ENCODE data around the gene RPL13A.

Gene RPL13A

DNA sequence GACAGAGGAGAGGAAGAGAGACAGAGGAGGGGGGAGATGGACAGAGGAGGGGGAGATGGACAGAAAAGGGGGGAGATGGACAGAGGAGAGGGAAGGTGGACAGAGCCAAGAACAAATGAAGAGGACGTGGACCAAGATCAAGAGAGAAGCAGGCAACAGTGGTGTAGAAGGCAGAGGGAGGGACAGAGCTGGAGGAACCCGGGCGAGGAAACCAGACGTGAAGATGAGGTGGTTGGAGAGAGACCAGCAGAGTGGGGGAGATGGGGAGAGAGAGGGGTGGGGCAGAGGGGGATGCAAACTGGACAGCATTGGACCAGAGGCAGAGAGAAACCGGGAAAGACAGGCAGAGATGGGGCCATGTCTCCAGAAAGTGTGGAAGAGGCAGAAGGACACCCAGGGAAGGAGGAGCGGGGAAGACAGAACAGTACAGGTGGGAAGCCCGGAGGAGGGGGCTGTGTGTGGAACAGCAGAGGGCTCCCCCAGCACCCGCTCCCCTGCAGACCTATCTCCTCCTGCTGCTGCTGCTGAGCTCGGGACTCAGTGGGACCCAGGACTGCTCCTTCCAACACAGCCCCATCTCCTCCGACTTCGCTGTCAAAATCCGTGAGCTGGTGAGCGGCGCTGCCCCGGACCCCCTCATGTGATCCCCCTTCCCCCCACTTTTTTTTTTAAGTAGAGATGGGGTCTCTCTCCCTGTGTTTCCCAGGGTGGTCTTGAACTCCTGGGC lies 12.1 kb upstream of the RPL13A start:
- POLR2A ChIA-PET, result no interaction called here
- TF ChIP-seq, protein P1, sequence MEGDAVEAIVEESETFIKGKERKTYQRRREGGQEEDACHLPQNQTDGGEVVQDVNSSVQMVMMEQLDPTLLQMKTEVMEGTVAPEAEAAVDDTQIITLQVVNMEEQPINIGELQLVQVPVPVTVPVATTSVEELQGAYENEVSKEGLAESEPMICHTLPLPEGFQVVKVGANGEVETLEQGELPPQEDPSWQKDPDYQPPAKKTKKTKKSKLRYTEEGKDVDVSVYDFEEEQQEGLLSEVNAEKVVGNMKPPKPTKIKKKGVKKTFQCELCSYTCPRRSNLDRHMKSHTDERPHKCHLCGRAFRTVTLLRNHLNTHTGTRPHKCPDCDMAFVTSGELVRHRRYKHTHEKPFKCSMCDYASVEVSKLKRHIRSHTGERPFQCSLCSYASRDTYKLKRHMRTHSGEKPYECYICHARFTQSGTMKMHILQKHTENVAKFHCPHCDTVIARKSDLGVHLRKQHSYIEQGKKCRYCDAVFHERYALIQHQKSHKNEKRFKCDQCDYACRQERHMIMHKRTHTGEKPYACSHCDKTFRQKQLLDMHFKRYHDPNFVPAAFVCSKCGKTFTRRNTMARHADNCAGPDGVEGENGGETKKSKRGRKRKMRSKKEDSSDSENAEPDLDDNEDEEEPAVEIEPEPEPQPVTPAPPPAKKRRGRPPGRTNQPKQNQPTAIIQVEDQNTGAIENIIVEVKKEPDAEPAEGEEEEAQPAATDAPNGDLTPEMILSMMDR (IDR thresholded peaks at IDR 0.05; ENCODE audit: insufficient read depth, low read length, missing control alignments), result no peak
- H3K4me3 ChIP-seq (ENCODE audit: low read depth, low read length), result peak overlapping the region; percentile 75

DNA sequence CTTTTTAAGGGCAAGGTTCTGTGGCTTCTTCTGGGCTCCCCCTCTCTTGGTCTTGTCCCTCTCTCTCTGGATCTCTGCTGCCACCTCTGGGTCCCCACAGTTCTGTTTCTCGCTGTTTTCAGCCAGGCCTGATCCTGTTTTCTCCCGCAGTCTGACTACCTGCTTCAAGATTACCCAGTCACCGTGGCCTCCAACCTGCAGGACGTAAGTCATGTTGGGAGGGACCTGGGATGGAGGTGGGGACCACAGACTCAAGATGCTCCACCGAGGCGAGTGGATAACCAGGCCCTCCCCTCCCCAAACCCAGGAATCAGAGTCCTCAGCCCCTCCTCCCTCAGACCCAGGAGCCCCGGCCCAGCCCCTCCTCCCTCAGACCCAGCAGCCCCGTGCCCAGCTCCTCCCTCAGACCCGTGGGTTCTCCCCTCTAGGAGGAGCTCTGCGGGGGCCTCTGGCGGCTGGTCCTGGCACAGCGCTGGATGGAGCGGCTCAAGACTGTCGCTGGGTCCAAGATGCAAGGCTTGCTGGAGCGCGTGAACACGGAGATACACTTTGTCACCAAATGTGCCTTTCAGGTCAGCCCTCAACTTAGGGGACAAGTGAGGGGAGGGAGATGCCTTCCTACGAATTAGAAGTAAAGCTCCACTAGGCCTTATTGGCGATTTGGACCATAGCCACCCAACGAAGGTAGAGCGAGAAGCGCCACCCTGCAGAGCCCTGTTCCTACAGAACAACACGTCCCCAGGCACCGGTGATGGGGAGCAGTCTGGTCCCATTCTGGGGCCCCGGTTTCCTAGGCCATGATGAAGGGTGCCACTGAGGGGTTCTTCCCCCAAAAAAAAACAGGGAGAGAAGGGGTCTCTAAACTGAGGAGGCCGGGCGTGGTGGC lies 11.2 kb upstream of the RPL13A start:
- ChIA-PET CTCF (interaction anchor here (0.9 to 1.8 kb wide), 9 partner anchors 8 to 250 kb away, joined by 3 to 8 read pairs (median 5); partner anchors contain the start of gene RCN3), POLR2A (no interaction called here)
- TF ChIP-seq, protein P1 (IDR thresholded peaks at IDR 0.05; ENCODE audit: insufficient read depth, low read length, missing control alignments), result peak; percentile 73
- H3K4me3 ChIP-seq (ENCODE audit: low read depth, low read length), result no peak overlapping the region
- no peak for DNase-seq (ENCODE audit: low read depth, low spot score)

More for the DNA sequence above, 12.1 kb upstream of the RPL13A start:
- no peak for DNase-seq (ENCODE audit: low read depth, low spot score)
- CTCF ChIA-PET, result interaction anchor here (1.0 to 1.8 kb wide), 7 partner anchors 9 to 249 kb away, joined by 4 to 8 read pairs (median 6); partner anchors contain the start of gene RCN3

DNA sequence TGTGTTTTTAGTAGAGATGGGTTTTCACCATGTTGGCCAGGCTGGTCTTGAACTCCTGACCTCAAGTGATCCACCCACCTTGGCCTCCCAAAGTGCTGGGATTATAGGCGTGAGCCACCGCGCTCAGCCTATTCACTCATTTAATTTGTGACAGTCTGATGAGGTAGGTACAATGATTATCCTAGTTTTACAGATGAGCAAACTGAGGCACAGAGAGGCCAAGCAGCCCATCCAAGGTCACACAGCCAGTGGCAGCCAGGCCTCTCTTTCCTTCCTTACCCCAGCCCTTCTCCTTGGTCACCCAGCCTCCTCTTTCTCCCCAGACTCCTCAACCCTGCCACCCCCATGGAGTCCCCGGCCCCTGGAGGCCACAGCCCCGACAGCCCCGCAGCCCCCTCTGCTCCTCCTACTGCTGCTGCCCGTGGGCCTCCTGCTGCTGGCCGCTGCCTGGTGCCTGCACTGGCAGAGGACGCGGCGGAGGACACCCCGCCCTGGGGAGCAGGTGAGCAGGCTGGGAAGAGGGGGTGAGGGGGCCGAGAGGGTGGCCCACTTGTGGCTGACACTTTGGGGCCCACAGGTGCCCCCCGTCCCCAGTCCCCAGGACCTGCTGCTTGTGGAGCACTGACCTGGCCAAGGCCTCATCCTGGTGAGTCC lies 7.3 kb upstream of the RPL13A start:
- POLR2A ChIA-PET, result no interaction called here
- CTCF ChIA-PET, result no interaction called here

DNA sequence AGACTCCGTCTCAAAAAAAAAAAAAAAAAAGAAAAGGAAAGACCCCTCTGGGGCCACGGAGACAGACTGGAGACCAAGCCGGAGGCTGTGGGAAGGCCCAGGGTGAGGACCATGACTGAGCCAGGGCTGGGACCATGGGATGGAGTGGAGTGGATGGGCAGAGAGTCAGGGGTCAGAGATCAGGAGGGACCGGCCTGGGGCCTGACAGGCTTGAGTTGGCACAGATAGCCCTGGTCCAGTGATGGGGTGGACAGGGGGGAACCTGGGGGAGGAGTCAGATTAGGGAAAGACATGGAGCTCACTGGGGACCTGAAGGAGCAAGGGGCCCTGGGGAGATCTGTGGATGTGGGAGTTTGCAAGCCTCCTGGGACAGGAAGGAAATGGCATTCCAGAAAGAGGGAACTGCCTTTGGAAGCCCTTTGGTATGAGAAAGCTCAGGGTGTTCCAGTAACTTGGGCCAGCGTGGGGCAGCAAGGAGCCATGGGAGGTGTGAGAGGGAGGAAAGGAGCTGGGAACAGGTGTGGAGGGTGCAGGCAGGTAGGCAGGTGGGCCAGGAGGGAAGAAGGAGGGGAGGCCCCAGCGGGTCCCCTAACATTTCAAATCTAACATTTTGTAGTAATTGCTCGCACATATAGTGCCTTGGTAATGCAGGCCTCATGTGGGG lies 6.3 kb upstream of the RPL13A start:
- TF ChIP-seq, protein P1 (IDR thresholded peaks at IDR 0.05; ENCODE audit: insufficient read depth, low read length, missing control alignments), result no peak
- ChIA-PET POLR2A (no interaction called here), CTCF (interaction anchor here (0.9 to 4.7 kb wide), 4 partner anchors 9 to 36 kb away, joined by 3 to 33 read pairs (median 3); partner anchors contain the start of gene FLT3LG)
- no peak overlapping the region for H3K4me3 ChIP-seq (ENCODE audit: low read depth, low read length)
- no peak for DNase-seq (ENCODE audit: low read depth, low spot score)

More for the DNA sequence above, 7.3 kb upstream of the RPL13A start:
- TF ChIP-seq, protein P1 (IDR thresholded peaks at IDR 0.05; ENCODE audit: insufficient read depth, low read length, missing control alignments), result no peak
- H3K4me3 ChIP-seq (ENCODE audit: low read depth, low read length), result no peak overlapping the region
- no peak for DNase-seq (ENCODE audit: low read depth, low spot score)

DNA sequence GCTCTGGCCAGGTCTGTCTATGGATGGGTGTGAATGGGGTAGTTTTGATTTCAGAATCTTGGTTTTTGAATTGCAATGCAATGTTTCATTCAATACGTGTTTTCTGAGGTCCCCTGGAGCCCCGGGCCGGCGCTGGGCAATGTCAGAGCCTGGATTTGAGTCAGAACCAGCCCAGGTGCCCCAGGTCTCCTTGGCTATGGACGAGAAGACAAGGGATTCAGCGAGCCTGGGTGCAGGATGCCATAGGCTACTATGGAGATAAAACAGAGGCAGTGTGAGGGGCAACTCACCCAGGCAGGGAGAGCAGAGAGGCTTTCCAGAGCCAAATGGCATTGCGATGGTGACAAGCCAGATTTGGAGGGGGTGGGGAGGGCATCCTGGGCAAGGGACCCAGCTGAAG lies 1.2 kb upstream of the RPL13A start:
- no peak for DNase-seq (ENCODE audit: low read depth, low spot score)
- H3K4me3 ChIP-seq (ENCODE audit: low read depth, low read length), result no peak overlapping the region
- POLR2A ChIA-PET, result interaction anchor here (0.6 kb wide), 1 partner anchor 26 kb away, joined by 3 read pairs; no protein-coding TSS in a partner anchor
- CTCF ChIA-PET, result interaction anchor here (1.0 kb wide), 2 partner anchors 9 to 13 kb away, joined by 3 to 7 read pairs; partner anchors contain the start of gene FLT3LG
- TF ChIP-seq, protein P1 (IDR thresholded peaks at IDR 0.05; ENCODE audit: insufficient read depth, low read length, missing control alignments), result no peak
